ENCODE results near the gene COL18A1.

The COL18A1 gene

GRCh38 chr21:45392573-45392971, 12.4 kb upstream of the COL18A1 start:
- no peak for TF ChIP-seq EZH2 (IDR thresholded peaks at IDR 0.05; ENCODE audit: borderline replicate concordance, low read depth, low read length, severe bottlenecking)
- TF ChIP-seq CTCF (IDR thresholded peaks at IDR 0.05; ENCODE audit: borderline replicate concordance, extremely low read depth, low read length, poor library complexity, severe bottlenecking), result no peak
- Histone ChIP-seq H3K79me2 (ENCODE audit: insufficient read depth, low read length) (no peaks in the 10 kb centered on the region), H3K9me3 (ENCODE audit: insufficient read depth, low read length, severe bottlenecking) (no peaks in the 10 kb centered on the region), H3K27ac (ENCODE audit: low read length) (no peak overlapping the region), H3K9ac (ENCODE audit: low read depth, low read length) (no peak overlapping the region), H4K20me1 (ENCODE audit: insufficient read depth, low read length) (peaks cover 7% of the 10 kb centered on the region; the same call in 1 of the 2 replicates), H2AFZ (ENCODE audit: low read depth, low read length) (no peak overlapping the region), H3K4me3 (ENCODE audit: low read depth in 1 of 2, low read length in 2 of 2) (no peak overlapping the region), H3K4me1 (ENCODE audit: insufficient read depth, low read length) (no peaks in the 10 kb centered on the region), H3K36me3 (ENCODE audit: insufficient read depth, low read length) (no peaks in the 10 kb centered on the region), H3K27me3 (ENCODE audit: insufficient read depth, low read length, poor library complexity) (peaks cover 14% of the 10 kb centered on the region), H3K4me2 (ENCODE audit: insufficient read depth, low read length) (no peak overlapping the region)
- DNase-seq (no peak), ATAC-seq (ENCODE audit: insufficient read depth, low read depth) (no peak)

- no peak overlapping the region for H3K4me3 ChIP-seq (ENCODE audit: low read depth in 1 of 2, low read length in 2 of 2)
- no peak overlapping the region for H2AFZ ChIP-seq (ENCODE audit: low read depth, low read length)
- DNase-seq (no peak), ATAC-seq (ENCODE audit: insufficient read depth, low read depth) (no peak)
- TF ChIP-seq CTCF (IDR thresholded peaks at IDR 0.05; ENCODE audit: borderline replicate concordance, extremely low read depth, low read length, poor library complexity, severe bottlenecking) (no peak), EZH2 (IDR thresholded peaks at IDR 0.05; ENCODE audit: borderline replicate concordance, low read depth, low read length, severe bottlenecking) (no peak)
- no peaks in the 10 kb centered on the region for H3K9me3 ChIP-seq (ENCODE audit: insufficient read depth, low read length, severe bottlenecking)
- H3K4me1 ChIP-seq (ENCODE audit: insufficient read depth, low read length), result no peaks in the 10 kb centered on the region
- H3K27me3 ChIP-seq (ENCODE audit: insufficient read depth, low read length, poor library complexity), result peaks cover 10% of the 10 kb centered on the region
- no peak overlapping the region for H3K27ac ChIP-seq (ENCODE audit: low read length)
- H3K9ac ChIP-seq (ENCODE audit: low read depth, low read length), result no peak overlapping the region
- no peaks in the 10 kb centered on the region for H3K79me2 ChIP-seq (ENCODE audit: insufficient read depth, low read length)
- H4K20me1 ChIP-seq (ENCODE audit: insufficient read depth, low read length), result peaks cover 7% of the 10 kb centered on the region; the same call in 1 of the 2 replicates
- H3K4me2 ChIP-seq (ENCODE audit: insufficient read depth, low read length), result no peak overlapping the region
- no peaks in the 10 kb centered on the region for H3K36me3 ChIP-seq (ENCODE audit: insufficient read depth, low read length)
Observed at GRCh38 chr21:45393021-45393420, 11.9 kb upstream of the COL18A1 start.

GRCh38 chr21:45393833-45394638, 10.9 kb upstream of the COL18A1 start:
- H2AFZ ChIP-seq (ENCODE audit: low read depth, low read length), result no peak overlapping the region
- ATAC-seq (ENCODE audit: insufficient read depth, low read depth) (no peak), DNase-seq (no peak)
- H3K79me2 ChIP-seq (ENCODE audit: insufficient read depth, low read length), result no peaks in the 10 kb centered on the region
- peaks cover 7% of the 10 kb centered on the region; the same call in 1 of the 2 replicates for H4K20me1 ChIP-seq (ENCODE audit: insufficient read depth, low read length)
- H3K4me2 ChIP-seq (ENCODE audit: insufficient read depth, low read length), result no peak overlapping the region
- no peaks in the 10 kb centered on the region for H3K4me1 ChIP-seq (ENCODE audit: insufficient read depth, low read length)
- H3K4me3 ChIP-seq (ENCODE audit: low read depth in 1 of 2, low read length in 2 of 2), result no peak overlapping the region
- no peak overlapping the region for H3K27ac ChIP-seq (ENCODE audit: low read length)
- peaks cover 9% of the 10 kb centered on the region for H3K27me3 ChIP-seq (ENCODE audit: insufficient read depth, low read length, poor library complexity)
- no peaks in the 10 kb centered on the region for H3K36me3 ChIP-seq (ENCODE audit: insufficient read depth, low read length)
- TF ChIP-seq CTCF (IDR thresholded peaks at IDR 0.05; ENCODE audit: borderline replicate concordance, extremely low read depth, low read length, poor library complexity, severe bottlenecking), result no peak
- H3K9ac ChIP-seq (ENCODE audit: low read depth, low read length), result no peak overlapping the region
- H3K9me3 ChIP-seq (ENCODE audit: insufficient read depth, low read length, severe bottlenecking), result no peaks in the 10 kb centered on the region
